GM21786 (cell line): Measurements from ENCODE around the gene FAM83D.

ENCODE experiments used
- ATAC-seq: cut with Tn5 transposase; IDR thresholded peaks from one replicate; pipeline ENCODE4 v1.9.1; 2021; ENCODE audit not compliant: unreplicated experiment

Gene FAM83D

GRCh38 chr20:38926142-38926933, at the start of gene FAM83D:
Gene FAM83D, plus strand, starts transcription at chr20:38926417. Its CDS starts 26 bp downstream, at chr20:38926443.
- ATAC-seq: peak; percentile 94

- no peak for ATAC-seq
Observed at GRCh38 chr20:38877483-38877882, 48.7 kb upstream of the FAM83D start.

GRCh38 chr20:38878866-38879265, 47.4 kb upstream of the FAM83D start:
- no peak for ATAC-seq

GRCh38 chr20:38880952-38881735, 45.1 kb upstream of the FAM83D start:
- no peak for ATAC-seq

GRCh38 chr20:38881806-38882440, 44.3 kb upstream of the FAM83D start:
- ATAC-seq: no peak

GRCh38 chr20:38882600-38882999, 43.6 kb upstream of the FAM83D start:
- ATAC-seq: no peak

- ATAC-seq: no peak
Observed at GRCh38 chr20:38883081-38883980, 42.9 kb upstream of the FAM83D start.

- ATAC-seq: no peak
Observed at GRCh38 chr20:38883981-38884733, 42.1 kb upstream of the FAM83D start.

GRCh38 chr20:38885357-38885756, 40.9 kb upstream of the FAM83D start:
- ATAC-seq: no peak

GRCh38 chr20:38888059-38888831, 38.0 kb upstream of the FAM83D start:
- ATAC-seq: no peak

GRCh38 chr20:38889050-38889449, 37.2 kb upstream of the FAM83D start:
- no peak for ATAC-seq

GRCh38 chr20:38889792-38890496, 36.3 kb upstream of the FAM83D start:
- no peak for ATAC-seq

GRCh38 chr20:38890497-38890818, 35.8 kb upstream of the FAM83D start:
- no peak for ATAC-seq

- peak; percentile 59 for ATAC-seq
Observed at GRCh38 chr20:38892091-38892981, 33.9 kb upstream of the FAM83D start.

GRCh38 chr20:38893056-38893564, 33.1 kb upstream of the FAM83D start:
- no peak for ATAC-seq

GRCh38 chr20:38893565-38894090, 32.6 kb upstream of the FAM83D start:
- no peak for ATAC-seq
